HEK293 (cell line): ENCODE results near the gene ZFR.

Source experiments
- KLF16 ChIP-seq: fragments of 450-650 bp; formaldehyde crosslinking; IDR thresholded peaks from 2 replicates; pipeline ENCODE4 v1.5.1; 2017; ENCODE audit warnings: missing biosample characterization, missing genetic modification characterization
- MZF1 ChIP-seq: fragments of 450-650 bp; formaldehyde crosslinking; IDR thresholded peaks from 2 replicates; pipeline ENCODE4 v1.5.1; 2017; ENCODE audit warnings: missing biosample characterization, missing genetic modification characterization, borderline replicate concordance
- SCRT2 ChIP-seq: fragments of 450-650 bp; formaldehyde crosslinking; IDR thresholded peaks from 2 replicates; pipeline ENCODE4 v1.5.1; 2016; ENCODE audit warnings: missing biosample characterization, missing genetic modification characterization
- SP7 ChIP-seq: fragments of 450-650 bp; formaldehyde crosslinking; IDR thresholded peaks from 2 replicates; pipeline ENCODE4 v1.5.1; 2016; ENCODE audit warnings: missing biosample characterization, missing genetic modification characterization
- TCF7L2 ChIP-seq: IDR thresholded peaks from 2 replicates; pipeline ENCODE4 v1.6.1; 2011; ENCODE audit warnings: low read depth, mild to moderate bottlenecking, inconsistent platforms, low read length, moderate library complexity, borderline replicate concordance
- TRIM28 ChIP-seq: IDR thresholded peaks from 2 replicates; pipeline ENCODE4 v1.6.1; 2011; ENCODE audit warnings: low read length, control low read depth, borderline replicate concordance
- YY1 ChIP-seq: fragments of 450-650 bp; formaldehyde crosslinking; IDR thresholded peaks from 2 replicates; pipeline ENCODE4 v1.5.1; 2018; ENCODE audit warnings: missing biosample characterization, missing genetic modification characterization
- ZBTB17 ChIP-seq: fragments of 450-650 bp; formaldehyde crosslinking; IDR thresholded peaks from 2 replicates; pipeline ENCODE4 v1.5.1; 2016; ENCODE audit warnings: missing biosample characterization, missing genetic modification characterization
- ZBTB20 ChIP-seq: fragments of 450-650 bp; formaldehyde crosslinking; IDR thresholded peaks from 2 replicates; pipeline ENCODE4 v1.5.1; 2016; ENCODE audit warnings: missing biosample characterization, missing genetic modification characterization
- ZBTB8A ChIP-seq: fragments of 450-650 bp; formaldehyde crosslinking; IDR thresholded peaks from 2 replicates; pipeline ENCODE4 v1.5.1; 2016; ENCODE audit warnings: missing biosample characterization, missing genetic modification characterization
- ZEB2 ChIP-seq: fragments of 450-650 bp; formaldehyde crosslinking; IDR thresholded peaks from 2 replicates; pipeline ENCODE4 v1.5.1; 2016; ENCODE audit warnings: missing biosample characterization, missing genetic modification characterization
- ZFP41 ChIP-seq: fragments of 450-650 bp; formaldehyde crosslinking; IDR thresholded peaks from 2 replicates; pipeline ENCODE4 v1.5.1; 2016; ENCODE audit warnings: missing biosample characterization, missing genetic modification characterization, borderline replicate concordance
- ZNF501 ChIP-seq: fragments of 450-650 bp; formaldehyde crosslinking; IDR thresholded peaks from 2 replicates; pipeline ENCODE4 v1.5.1; 2016; ENCODE audit warnings: missing biosample characterization, missing genetic modification characterization
- ZNF514 ChIP-seq: fragments of 450-650 bp; formaldehyde crosslinking; IDR thresholded peaks from 2 replicates; pipeline ENCODE4 v1.5.1; 2016; ENCODE audit warnings: missing biosample characterization, missing genetic modification characterization
- ZNF548 ChIP-seq: fragments of 450-650 bp; formaldehyde crosslinking; IDR thresholded peaks from 2 replicates; pipeline ENCODE4 v1.5.1; 2016; ENCODE audit warnings: missing biosample characterization, missing genetic modification characterization
- ZNF560 ChIP-seq: fragments of 450-650 bp; formaldehyde crosslinking; IDR thresholded peaks from 2 replicates; pipeline ENCODE4 v1.5.1; 2017; ENCODE audit warnings: missing biosample characterization, missing genetic modification characterization, borderline replicate concordance
- ZNF600 ChIP-seq: fragments of 450-650 bp; formaldehyde crosslinking; IDR thresholded peaks from 2 replicates; pipeline ENCODE4 v1.5.1; 2016; ENCODE audit warnings: missing biosample characterization, missing genetic modification characterization
- ZNF654 ChIP-seq: fragments of 450-650 bp; formaldehyde crosslinking; IDR thresholded peaks from 2 replicates; pipeline ENCODE4 v1.5.1; 2016; ENCODE audit warnings: low read depth, missing biosample characterization, missing genetic modification characterization
- ZNF658 ChIP-seq: fragments of 450-650 bp; formaldehyde crosslinking; IDR thresholded peaks from 2 replicates; pipeline ENCODE4; 2016; ENCODE audit warnings: missing biosample characterization, missing genetic modification characterization
- ZNF747 ChIP-seq: fragments of 450-650 bp; formaldehyde crosslinking; IDR thresholded peaks from 2 replicates; pipeline ENCODE4 v1.5.1; 2016; ENCODE audit warnings: missing biosample characterization, missing genetic modification characterization
- ZNF768 ChIP-seq: fragments of 450-650 bp; formaldehyde crosslinking; IDR thresholded peaks from 2 replicates; pipeline ENCODE4 v1.5.1; 2018; ENCODE audit warnings: missing biosample characterization, mild to moderate bottlenecking, missing genetic modification characterization
- ZNF776 ChIP-seq: fragments of 450-650 bp; formaldehyde crosslinking; IDR thresholded peaks from 2 replicates; pipeline ENCODE4 v1.5.0; 2017; ENCODE audit warnings: missing biosample characterization, missing genetic modification characterization, borderline replicate concordance
- ZNF785 ChIP-seq: fragments of 450-650 bp; formaldehyde crosslinking; IDR thresholded peaks from 2 replicates; pipeline ENCODE4 v1.5.1; 2016; ENCODE audit warnings: missing biosample characterization, missing genetic modification characterization
- TF ChIP-seq, protein P1 (sequence below): fragments of 450-650 bp; formaldehyde crosslinking; IDR thresholded peaks from 2 replicates; pipeline ENCODE4 v1.5.0; 2017; ENCODE audit warnings: missing biosample characterization, missing genetic modification characterization, borderline replicate concordance
- TF ChIP-seq, protein P2 (sequence below): fragments of 450-650 bp; formaldehyde crosslinking; IDR thresholded peaks from 2 replicates; pipeline ENCODE4 v1.5.1; 2016; ENCODE audit warnings: missing biosample characterization, missing genetic modification characterization
- TF ChIP-seq, protein P3 (sequence below): fragments of 450-650 bp; formaldehyde crosslinking; IDR thresholded peaks from 2 replicates; pipeline ENCODE4 v1.5.1; 2016; ENCODE audit warnings: missing biosample characterization, missing genetic modification characterization
- TF ChIP-seq, protein P4 (sequence below): fragments of 450-650 bp; formaldehyde crosslinking; IDR thresholded peaks from 2 replicates; pipeline ENCODE4 v1.5.1; 2016; ENCODE audit warnings: missing biosample characterization, missing genetic modification characterization
- TF ChIP-seq, protein P5 (sequence below): fragments of 450-650 bp; formaldehyde crosslinking; IDR thresholded peaks from 2 replicates; pipeline ENCODE4 v1.5.1; 2016; ENCODE audit warnings: missing biosample characterization, missing genetic modification characterization

ZFR gene

DNA sequence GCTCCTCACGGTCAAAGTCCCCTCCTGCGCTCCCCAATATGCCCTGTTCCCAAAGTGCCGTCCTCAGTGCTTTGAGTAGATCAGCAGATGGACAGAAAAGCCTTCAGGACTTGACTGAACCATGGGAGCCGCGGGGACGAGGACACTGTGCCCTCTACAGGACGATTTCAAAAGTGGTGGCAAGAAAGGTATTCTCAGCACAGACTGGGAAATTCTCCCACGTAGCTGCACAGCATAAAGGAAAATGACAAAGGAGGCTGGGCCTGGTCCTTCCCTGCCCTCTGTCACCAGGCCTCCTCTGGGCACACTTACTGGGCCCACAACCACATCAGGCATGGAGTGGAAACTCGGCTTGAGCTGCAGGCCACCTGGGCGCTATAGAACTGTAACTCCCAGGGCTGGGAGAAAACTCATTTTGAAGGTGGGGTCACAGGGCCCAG lies 115.1 kb downstream of the ZFR start (continued):
- TF ChIP-seq, protein P1, sequence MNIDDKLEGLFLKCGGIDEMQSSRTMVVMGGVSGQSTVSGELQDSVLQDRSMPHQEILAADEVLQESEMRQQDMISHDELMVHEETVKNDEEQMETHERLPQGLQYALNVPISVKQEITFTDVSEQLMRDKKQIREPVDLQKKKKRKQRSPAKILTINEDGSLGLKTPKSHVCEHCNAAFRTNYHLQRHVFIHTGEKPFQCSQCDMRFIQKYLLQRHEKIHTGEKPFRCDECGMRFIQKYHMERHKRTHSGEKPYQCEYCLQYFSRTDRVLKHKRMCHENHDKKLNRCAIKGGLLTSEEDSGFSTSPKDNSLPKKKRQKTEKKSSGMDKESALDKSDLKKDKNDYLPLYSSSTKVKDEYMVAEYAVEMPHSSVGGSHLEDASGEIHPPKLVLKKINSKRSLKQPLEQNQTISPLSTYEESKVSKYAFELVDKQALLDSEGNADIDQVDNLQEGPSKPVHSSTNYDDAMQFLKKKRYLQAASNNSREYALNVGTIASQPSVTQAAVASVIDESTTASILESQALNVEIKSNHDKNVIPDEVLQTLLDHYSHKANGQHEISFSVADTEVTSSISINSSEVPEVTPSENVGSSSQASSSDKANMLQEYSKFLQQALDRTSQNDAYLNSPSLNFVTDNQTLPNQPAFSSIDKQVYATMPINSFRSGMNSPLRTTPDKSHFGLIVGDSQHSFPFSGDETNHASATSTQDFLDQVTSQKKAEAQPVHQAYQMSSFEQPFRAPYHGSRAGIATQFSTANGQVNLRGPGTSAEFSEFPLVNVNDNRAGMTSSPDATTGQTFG (tag by site-specific recombination) = no peak
- TF ChIP-seq ZNF654 (tag by site-specific recombination) = peak; percentile 86
- TF ChIP-seq, protein P2, sequence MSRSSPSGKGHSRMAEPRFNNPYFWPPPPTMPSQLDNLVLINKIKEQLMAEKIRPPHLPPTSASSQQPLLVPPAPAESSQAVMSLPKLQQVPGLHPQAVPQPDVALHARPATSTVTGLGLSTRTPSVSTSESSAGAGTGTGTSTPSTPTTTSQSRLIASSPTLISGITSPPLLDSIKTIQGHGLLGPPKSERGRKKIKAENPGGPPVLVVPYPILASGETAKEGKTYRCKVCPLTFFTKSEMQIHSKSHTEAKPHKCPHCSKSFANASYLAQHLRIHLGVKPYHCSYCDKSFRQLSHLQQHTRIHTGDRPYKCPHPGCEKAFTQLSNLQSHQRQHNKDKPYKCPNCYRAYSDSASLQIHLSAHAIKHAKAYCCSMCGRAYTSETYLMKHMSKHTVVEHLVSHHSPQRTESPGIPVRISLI = no peak
- TF ChIP-seq, protein P3, sequence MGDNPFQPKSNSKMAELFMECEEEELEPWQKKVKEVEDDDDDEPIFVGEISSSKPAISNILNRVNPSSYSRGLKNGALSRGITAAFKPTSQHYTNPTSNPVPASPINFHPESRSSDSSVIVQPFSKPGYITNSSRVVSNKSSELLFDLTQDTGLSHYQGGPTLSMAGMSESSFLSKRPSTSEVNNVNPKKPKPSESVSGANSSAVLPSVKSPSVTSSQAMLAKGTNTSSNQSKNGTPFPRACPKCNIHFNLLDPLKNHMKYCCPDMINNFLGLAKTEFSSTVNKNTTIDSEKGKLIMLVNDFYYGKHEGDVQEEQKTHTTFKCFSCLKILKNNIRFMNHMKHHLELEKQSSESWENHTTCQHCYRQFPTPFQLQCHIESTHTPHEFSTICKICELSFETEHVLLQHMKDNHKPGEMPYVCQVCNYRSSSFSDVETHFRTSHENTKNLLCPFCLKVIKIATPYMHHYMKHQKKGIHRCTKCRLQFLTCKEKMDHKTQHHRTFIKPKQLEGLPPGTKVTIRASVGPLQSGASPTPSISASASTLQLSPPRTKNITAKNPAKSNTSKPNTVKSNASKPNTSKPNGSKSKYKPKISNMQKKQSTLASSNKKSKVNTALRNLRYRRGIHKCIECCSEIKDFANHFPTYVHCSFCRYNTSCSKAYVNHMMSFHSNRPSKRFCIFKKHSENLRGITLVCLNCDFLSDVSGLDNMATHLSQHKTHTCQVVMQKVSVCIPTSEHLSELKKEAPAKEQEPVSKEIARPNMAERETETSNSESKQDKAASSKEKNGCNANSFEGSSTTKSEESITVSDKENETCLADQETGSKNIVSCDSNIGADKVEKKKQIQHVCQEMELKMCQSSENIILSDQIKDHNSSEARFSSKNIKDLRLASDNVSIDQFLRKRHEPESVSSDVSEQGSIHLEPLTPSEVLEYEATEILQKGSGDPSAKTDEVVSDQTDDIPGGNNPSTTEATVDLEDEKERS (tag by site-specific recombination) = no peak
- no peak for TF ChIP-seq ZNF600 (tag by site-specific recombination)
- TF ChIP-seq ZNF560 (tag by site-specific recombination) = no peak
- no peak for TF ChIP-seq ZNF548 (tag by site-specific recombination)
- TF ChIP-seq, protein P4, sequence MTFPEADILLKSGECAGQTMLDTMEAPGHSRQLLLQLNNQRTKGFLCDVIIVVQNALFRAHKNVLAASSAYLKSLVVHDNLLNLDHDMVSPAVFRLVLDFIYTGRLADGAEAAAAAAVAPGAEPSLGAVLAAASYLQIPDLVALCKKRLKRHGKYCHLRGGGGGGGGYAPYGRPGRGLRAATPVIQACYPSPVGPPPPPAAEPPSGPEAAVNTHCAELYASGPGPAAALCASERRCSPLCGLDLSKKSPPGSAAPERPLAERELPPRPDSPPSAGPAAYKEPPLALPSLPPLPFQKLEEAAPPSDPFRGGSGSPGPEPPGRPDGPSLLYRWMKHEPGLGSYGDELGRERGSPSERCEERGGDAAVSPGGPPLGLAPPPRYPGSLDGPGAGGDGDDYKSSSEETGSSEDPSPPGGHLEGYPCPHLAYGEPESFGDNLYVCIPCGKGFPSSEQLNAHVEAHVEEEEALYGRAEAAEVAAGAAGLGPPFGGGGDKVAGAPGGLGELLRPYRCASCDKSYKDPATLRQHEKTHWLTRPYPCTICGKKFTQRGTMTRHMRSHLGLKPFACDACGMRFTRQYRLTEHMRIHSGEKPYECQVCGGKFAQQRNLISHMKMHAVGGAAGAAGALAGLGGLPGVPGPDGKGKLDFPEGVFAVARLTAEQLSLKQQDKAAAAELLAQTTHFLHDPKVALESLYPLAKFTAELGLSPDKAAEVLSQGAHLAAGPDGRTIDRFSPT (tag by site-specific recombination) = no peak
- no peak for TF ChIP-seq SCRT2
- TF ChIP-seq ZNF501 (tag by site-specific recombination) = 0 out of 2 replicates have a peak, but pooled peaks have one; percentile 28
- no peak for TF ChIP-seq YY1 (tag by site-specific recombination)
- TF ChIP-seq ZNF658 (tag by site-specific recombination) = no peak
- TF ChIP-seq ZEB2 = no peak
- TF ChIP-seq SP7 (tag by site-specific recombination) = no peak
- TF ChIP-seq ZBTB17 (tag by site-specific recombination) = peak; percentile 26; the same call in 1 of the 2 replicates
- no peak for TF ChIP-seq KLF16
- no peak for TF ChIP-seq ZNF514
- no peak for TF ChIP-seq ZBTB20 (tag by site-specific recombination)
- TF ChIP-seq ZFP41 (tag by site-specific recombination) = no peak
- no peak for TF ChIP-seq TCF7L2
- no peak for TF ChIP-seq ZNF785
- TF ChIP-seq, protein P5, sequence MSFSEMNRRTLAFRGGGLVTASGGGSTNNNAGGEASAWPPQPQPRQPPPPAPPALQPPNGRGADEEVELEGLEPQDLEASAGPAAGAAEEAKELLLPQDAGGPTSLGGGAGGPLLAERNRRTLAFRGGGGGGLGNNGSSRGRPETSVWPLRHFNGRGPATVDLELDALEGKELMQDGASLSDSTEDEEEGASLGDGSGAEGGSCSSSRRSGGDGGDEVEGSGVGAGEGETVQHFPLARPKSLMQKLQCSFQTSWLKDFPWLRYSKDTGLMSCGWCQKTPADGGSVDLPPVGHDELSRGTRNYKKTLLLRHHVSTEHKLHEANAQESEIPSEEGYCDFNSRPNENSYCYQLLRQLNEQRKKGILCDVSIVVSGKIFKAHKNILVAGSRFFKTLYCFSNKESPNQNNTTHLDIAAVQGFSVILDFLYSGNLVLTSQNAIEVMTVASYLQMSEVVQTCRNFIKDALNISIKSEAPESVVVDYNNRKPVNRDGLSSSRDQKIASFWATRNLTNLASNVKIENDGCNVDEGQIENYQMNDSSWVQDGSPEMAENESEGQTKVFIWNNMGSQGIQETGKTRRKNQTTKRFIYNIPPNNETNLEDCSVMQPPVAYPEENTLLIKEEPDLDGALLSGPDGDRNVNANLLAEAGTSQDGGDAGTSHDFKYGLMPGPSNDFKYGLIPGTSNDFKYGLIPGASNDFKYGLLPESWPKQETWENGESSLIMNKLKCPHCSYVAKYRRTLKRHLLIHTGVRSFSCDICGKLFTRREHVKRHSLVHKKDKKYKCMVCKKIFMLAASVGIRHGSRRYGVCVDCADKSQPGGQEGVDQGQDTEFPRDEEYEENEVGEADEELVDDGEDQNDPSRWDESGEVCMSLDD = no peak
- no peak for TF ChIP-seq ZBTB8A (tag by site-specific recombination)
- TF ChIP-seq ZNF768 (tag by site-specific recombination) = peak; percentile 98
- TF ChIP-seq TRIM28 = 0 out of 2 replicates have a peak, but pooled peaks have one; percentile 26
- TF ChIP-seq ZNF747 (tag by site-specific recombination) = no peak
- no peak for TF ChIP-seq ZNF776
- TF ChIP-seq MZF1 (tag by site-specific recombination) = peak; percentile 54; the same call in 1 of the 2 replicates
